Measurements from ENCODE around the gene RAMP1.

DNA sequence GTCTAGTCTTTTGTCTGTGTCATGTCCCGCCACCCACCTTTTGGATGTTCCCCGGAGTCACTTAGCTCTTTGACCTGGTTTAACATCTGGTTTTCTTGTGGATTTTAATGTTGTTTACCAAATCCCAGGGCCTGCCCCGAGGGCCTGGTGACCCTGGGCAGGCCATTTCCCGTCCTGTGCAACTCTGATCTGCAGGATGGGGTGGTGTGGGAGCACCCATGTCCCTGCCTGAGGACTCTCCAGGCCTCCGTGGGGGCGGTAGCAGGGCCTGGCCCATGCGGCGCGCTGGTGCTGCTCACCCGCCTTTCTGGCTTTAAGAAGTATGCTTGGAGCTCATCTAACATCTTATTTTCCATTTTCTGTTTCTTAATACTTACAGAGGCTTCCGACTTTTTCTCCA lies 10.7 kb downstream of the RAMP1 start:
- TF ChIP-seq, protein P1, sequence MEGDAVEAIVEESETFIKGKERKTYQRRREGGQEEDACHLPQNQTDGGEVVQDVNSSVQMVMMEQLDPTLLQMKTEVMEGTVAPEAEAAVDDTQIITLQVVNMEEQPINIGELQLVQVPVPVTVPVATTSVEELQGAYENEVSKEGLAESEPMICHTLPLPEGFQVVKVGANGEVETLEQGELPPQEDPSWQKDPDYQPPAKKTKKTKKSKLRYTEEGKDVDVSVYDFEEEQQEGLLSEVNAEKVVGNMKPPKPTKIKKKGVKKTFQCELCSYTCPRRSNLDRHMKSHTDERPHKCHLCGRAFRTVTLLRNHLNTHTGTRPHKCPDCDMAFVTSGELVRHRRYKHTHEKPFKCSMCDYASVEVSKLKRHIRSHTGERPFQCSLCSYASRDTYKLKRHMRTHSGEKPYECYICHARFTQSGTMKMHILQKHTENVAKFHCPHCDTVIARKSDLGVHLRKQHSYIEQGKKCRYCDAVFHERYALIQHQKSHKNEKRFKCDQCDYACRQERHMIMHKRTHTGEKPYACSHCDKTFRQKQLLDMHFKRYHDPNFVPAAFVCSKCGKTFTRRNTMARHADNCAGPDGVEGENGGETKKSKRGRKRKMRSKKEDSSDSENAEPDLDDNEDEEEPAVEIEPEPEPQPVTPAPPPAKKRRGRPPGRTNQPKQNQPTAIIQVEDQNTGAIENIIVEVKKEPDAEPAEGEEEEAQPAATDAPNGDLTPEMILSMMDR (IDR thresholded peaks at IDR 0.05; ENCODE audit: low read depth, low read length, missing input control), result no peak
- TF ChIP-seq, protein P2, sequence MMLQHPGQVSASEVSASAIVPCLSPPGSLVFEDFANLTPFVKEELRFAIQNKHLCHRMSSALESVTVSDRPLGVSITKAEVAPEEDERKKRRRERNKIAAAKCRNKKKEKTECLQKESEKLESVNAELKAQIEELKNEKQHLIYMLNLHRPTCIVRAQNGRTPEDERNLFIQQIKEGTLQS (IDR thresholded peaks at IDR 0.05), result no peak
- TF ChIP-seq TAF1 (conservative IDR thresholded peaks at IDR 0.05), result no peak
- TF ChIP-seq JUND (IDR thresholded peaks at IDR 0.05), result no peak
- TF ChIP-seq GABPA (IDR thresholded peaks at IDR 0.05 in 1 of 2, conservative IDR thresholded peaks at IDR 0.05 in 1 of 2), result no peak
- no peak for TF ChIP-seq EGR1 (IDR thresholded peaks at IDR 0.05; ENCODE audit: low read depth in 2 of 2)
- TF ChIP-seq RAD21 (IDR thresholded peaks at IDR 0.05), result no peak
- TF ChIP-seq, protein P3, sequence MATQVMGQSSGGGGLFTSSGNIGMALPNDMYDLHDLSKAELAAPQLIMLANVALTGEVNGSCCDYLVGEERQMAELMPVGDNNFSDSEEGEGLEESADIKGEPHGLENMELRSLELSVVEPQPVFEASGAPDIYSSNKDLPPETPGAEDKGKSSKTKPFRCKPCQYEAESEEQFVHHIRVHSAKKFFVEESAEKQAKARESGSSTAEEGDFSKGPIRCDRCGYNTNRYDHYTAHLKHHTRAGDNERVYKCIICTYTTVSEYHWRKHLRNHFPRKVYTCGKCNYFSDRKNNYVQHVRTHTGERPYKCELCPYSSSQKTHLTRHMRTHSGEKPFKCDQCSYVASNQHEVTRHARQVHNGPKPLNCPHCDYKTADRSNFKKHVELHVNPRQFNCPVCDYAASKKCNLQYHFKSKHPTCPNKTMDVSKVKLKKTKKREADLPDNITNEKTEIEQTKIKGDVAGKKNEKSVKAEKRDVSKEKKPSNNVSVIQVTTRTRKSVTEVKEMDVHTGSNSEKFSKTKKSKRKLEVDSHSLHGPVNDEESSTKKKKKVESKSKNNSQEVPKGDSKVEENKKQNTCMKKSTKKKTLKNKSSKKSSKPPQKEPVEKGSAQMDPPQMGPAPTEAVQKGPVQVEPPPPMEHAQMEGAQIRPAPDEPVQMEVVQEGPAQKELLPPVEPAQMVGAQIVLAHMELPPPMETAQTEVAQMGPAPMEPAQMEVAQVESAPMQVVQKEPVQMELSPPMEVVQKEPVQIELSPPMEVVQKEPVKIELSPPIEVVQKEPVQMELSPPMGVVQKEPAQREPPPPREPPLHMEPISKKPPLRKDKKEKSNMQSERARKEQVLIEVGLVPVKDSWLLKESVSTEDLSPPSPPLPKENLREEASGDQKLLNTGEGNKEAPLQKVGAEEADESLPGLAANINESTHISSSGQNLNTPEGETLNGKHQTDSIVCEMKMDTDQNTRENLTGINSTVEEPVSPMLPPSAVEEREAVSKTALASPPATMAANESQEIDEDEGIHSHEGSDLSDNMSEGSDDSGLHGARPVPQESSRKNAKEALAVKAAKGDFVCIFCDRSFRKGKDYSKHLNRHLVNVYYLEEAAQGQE (IDR thresholded peaks at IDR 0.05), result no peak

Data from liver (tissue), 3 donors.